ENCODE measurements around the gene RBM28. TPM values are rescaled to one million over a fixed set of nuclear protein-coding genes. Genes with fewer than 3 reads are reported as not detected.

The RBM28 gene
- total RNA-seq, 2 experiments from 2014 or later, result 35.1 to 37.3 TPM

DNA sequence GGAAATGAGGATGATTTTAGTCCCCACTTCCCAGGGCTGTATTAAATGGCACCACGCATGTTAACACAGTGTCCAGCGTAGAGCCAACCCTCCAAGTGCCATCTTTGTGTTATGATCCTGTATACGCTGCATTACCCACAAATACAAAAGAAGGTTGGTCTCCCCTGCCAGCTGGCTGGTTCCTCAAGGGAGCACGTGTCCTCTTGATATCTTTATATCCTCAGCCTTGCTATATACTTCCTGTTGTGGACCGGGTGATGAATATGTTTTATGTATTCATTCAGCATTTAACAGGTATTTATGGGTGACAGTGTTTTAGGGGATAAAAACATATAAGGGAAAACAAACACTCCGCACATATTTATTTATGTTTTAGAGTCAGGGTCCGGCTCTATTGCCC lies 41.0 kb upstream of the RBM28 start:
- ChIA-PET POLR2A (no interaction called here), CTCF (interaction anchor here (0.7 to 1.3 kb wide), 3 partner anchors 28 to 43 kb away, joined by 3 to 4 read pairs (median 4); no protein-coding TSS in a partner anchor)
- H3K27ac Mint-ChIP-seq, result no peak overlapping the region
- H3K36me3 Mint-ChIP-seq (ENCODE audit: low read depth), result no peaks in the 10 kb centered on the region
- H3K4me3 Mint-ChIP-seq, result no peak overlapping the region
- H3K4me1 Mint-ChIP-seq, result peaks cover 7% of the 10 kb centered on the region
- no peaks in the 10 kb centered on the region for H3K27me3 Mint-ChIP-seq
- DNase-seq, result no peak
- H3K9me3 Mint-ChIP-seq, result no peaks in the 10 kb centered on the region

DNA sequence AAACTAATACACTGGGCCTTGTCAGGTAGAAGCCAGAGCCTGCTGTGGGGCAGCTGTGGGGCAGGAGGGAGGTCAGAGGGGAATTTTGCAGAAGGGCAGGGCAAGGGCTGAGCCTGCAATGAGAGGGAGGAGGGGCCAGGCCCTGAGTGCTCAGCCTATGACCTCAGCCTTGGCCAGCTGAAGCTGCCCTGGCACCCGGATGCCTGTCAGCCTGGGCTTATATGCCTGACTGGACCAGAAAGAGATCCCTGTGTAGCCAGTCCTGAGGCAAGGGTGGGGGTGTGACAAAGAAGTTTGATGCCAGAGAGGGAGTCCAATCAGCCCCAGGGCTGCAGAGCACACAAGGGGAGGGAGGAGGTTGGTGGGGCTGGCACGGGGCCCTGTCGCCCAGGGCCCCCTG lies 40.1 kb upstream of the RBM28 start:
- H3K27ac Mint-ChIP-seq, result no peak overlapping the region
- POLR2A ChIA-PET, result interaction anchor here (0.6 kb wide), 1 partner anchor 17 kb away, joined by 3 read pairs; no protein-coding TSS in a partner anchor
- no peaks in the 10 kb centered on the region for H3K9me3 Mint-ChIP-seq
- H3K4me1 Mint-ChIP-seq, result peaks cover 7% of the 10 kb centered on the region
- CTCF ChIA-PET, result interaction anchor here (0.9 to 2.2 kb wide), 4 partner anchors 28 to 72 kb away, joined by 3 to 6 read pairs (median 4); partner anchors contain the start of gene HILPDA
- peaks cover under 1% of the 10 kb centered on the region for H3K27me3 Mint-ChIP-seq
- no peak for DNase-seq
- H3K4me3 Mint-ChIP-seq, result no peak overlapping the region
- no peaks in the 10 kb centered on the region for H3K36me3 Mint-ChIP-seq (ENCODE audit: low read depth)

DNA sequence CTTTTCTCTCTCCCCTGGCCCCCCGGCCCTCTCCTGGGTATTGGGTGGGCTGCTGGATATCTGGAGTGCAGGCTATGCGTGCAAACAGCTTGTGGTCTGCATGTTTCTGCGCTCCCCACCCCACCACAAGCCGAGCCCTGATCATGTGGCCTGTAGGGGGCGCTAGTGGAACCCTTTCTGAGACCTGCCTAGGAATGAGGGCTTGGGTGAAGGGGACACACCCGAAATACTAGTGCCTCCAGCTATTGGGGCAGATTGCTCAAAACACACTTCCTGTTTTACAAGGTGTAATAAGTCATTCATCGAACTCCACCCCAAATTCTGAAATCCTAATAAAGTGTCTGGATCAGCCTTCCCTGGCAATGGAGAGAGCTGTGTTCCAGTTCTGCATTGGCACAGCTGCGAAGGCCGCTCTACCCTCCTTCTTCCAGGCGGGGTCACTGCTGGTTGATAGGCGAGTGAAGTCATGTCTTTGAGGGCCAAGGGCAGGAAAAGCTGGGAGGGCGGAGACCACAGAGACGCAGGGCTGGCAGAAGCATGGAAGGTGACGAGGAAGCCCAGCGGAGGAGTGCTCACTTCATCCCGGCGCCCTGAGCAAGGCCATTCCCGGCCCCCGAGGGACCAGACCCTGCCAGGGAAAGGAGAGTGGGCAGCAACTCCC lies 37.6 kb upstream of the RBM28 start:
- Mint-ChIP-seq H3K27me3 (peaks cover 3% of the 10 kb centered on the region), H3K27ac (no peak overlapping the region), H3K36me3 (ENCODE audit: low read depth) (no peaks in the 10 kb centered on the region), H3K4me1 (peaks cover 7% of the 10 kb centered on the region), H3K4me3 (no peak overlapping the region), H3K9me3 (no peaks in the 10 kb centered on the region)
- ChIA-PET CTCF (interaction anchor here (0.8 to 2.2 kb wide), 6 partner anchors 8 to 500 kb away, joined by 3 to 7 read pairs (median 4); partner anchors contain the start of gene IMPDH1), POLR2A (no interaction called here)
- peak; percentile 36 for DNase-seq

DNA sequence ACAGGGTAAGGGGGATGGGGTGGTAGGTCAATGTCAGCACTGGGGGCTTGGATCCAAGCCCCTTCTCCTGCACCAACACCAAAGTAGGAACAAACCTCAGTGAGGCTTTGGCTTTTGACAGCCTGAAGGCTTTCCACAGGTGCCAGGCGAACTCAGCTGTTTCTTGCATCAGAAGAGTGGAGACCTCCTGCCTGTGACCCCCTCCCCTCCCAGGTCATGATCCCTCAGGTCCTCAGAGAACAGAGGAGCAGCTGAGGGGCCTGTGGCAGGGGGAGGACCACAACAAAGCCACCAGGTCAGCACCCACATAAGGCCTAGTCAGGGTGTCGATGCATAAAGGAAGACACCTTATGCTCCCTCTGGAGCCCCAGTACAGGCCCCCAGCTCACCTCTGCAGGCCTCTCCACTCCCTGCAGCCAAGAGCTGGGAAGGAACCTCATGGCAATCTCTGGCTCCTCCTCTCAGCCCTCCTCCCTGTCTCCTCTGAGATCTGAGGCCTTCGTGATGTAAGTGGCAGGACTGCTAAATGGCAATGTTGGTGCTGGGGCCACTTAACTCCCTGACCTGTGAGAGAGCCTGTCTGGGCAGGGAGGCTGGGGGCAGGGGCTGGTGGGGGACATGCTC lies 36.9 kb upstream of the RBM28 start:
- POLR2A ChIA-PET, result no interaction called here

DNA sequence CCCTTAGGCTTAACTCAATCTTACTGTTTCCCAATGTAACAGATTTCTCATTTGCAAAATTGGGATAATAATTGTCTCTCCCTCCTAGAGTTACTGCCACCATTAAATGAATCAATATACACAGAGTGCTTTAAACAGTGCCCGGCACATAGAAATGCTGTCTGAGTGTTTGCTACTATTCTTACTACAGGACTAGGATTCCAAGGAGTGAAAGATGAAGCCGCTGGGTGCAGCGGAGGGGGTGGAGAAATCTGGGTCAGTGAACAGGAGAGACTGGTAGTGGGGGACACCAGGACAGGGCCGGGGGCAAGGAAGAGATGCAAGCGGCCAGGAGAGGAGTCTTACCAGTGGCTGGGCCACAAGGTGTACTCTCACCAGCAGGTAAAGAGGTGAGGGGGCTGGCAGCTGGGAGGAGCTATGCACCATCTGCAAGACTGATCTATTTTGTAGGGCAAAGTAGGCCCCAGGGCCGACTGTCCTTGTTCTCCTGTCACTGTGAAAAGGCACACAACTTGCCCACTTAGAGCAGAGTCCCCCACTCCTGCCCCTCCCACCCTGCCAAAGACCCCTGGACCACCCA lies 36.3 kb upstream of the RBM28 start:
- Mint-ChIP-seq H3K27ac (no peak overlapping the region), H3K36me3 (ENCODE audit: low read depth) (no peaks in the 10 kb centered on the region), H3K4me1 (peaks cover 5% of the 10 kb centered on the region), H3K4me3 (no peak overlapping the region), H3K9me3 (no peaks in the 10 kb centered on the region), H3K27me3 (peaks cover 3% of the 10 kb centered on the region)
- POLR2A ChIA-PET, result no interaction called here
- CTCF ChIA-PET, result interaction anchor here (1.7 to 2.2 kb wide), 3 partner anchors 9 to 32 kb away, joined by 4 to 7 read pairs (median 5); no protein-coding TSS in a partner anchor
- DNase-seq, result no peak

More for the DNA sequence above, 36.9 kb upstream of the RBM28 start:
- Mint-ChIP-seq H3K27me3 (peaks cover 3% of the 10 kb centered on the region), H3K9me3 (no peaks in the 10 kb centered on the region), H3K27ac (no peak overlapping the region), H3K36me3 (ENCODE audit: low read depth) (no peaks in the 10 kb centered on the region), H3K4me1 (peaks cover 6% of the 10 kb centered on the region), H3K4me3 (no peak overlapping the region)
- CTCF ChIA-PET, result interaction anchor here (1.1 to 2.2 kb wide), 4 partner anchors 8 to 501 kb away, joined by 3 to 7 read pairs (median 4); no protein-coding TSS in a partner anchor
- DNase-seq, result no peak

DNA sequence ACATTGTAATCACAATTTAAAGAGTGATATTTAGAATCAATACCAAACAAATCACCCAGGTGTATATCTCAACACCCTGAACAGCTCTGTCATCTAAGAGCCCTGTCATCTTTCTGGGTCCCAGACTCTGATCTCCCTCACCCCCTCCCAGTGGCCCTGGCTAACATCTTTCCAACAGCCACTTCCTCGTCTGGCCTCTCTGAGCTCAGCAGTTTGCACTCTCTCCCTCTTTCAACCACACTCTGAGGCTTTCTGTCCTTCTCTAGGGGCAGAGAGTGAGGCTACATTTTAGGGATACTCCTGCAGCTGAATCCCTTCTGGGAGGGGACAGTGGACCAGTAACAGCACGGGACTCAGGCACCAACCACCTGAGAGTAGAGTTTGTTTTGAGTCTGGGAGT lies 34.9 kb upstream of the RBM28 start:
- CTCF ChIA-PET, result interaction anchor here (0.6 to 1.9 kb wide), 4 partner anchors 9 to 96 kb away, joined by 3 to 5 read pairs (median 3); no protein-coding TSS in a partner anchor
- no peaks in the 10 kb centered on the region for H3K36me3 Mint-ChIP-seq (ENCODE audit: low read depth)

DNA sequence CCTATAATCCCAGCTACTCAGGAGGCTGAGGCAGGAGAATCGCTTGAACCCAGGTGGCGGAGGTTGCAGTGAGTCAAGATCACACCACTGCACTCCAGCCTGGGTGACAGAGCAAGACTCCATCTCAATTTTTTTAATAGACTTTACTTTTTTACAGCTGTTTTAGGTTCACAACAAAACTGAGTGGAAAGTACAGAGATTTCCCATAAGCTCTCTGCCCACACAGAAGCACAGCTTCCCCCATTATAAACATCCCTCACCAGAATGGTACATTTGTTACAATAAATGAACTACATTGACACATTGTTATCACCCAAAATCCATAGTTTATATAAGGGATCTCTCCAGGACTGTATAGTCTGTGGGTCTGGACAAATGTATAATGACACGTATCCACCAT lies 32.4 kb upstream of the RBM28 start:
- POLR2A ChIA-PET, result no interaction called here
- Mint-ChIP-seq H3K4me1 (peaks cover 1% of the 10 kb centered on the region), H3K9me3 (no peaks in the 10 kb centered on the region), H3K27me3 (peaks cover 13% of the 10 kb centered on the region), H3K36me3 (ENCODE audit: low read depth) (no peaks in the 10 kb centered on the region), H3K4me3 (no peak overlapping the region), H3K27ac (no peak overlapping the region)
- DNase-seq, result no peak
- CTCF ChIA-PET, result no interaction called here

More for the DNA sequence above, 34.9 kb upstream of the RBM28 start:
- Mint-ChIP-seq H3K27me3 (peaks cover 8% of the 10 kb centered on the region), H3K27ac (no peak overlapping the region), H3K9me3 (no peaks in the 10 kb centered on the region), H3K4me3 (no peak overlapping the region), H3K4me1 (peaks cover 5% of the 10 kb centered on the region)
- DNase-seq, result no peak
- POLR2A ChIA-PET, result no interaction called here

DNA sequence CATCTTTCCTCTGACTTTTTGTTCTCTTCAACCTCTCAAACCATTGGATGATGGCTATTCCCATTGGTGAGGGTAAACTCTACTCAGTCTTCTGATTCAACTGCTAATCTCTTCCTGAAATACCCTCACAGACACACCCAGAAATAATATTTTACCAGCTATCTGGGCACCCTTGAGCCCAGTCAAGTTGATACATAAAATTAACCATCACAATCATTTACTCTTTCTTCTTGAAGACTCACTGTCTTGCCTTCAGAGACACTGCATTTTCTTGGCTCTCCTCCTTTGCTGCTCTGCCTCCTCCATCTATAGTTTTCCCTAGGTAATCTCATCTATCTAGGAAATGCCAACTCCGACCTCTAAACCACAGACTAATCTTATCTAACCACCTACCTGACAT lies 30.3 kb upstream of the RBM28 start:
- no peaks in the 10 kb centered on the region for H3K4me1 Mint-ChIP-seq
- no peak for DNase-seq
- no peaks in the 10 kb centered on the region for H3K9me3 Mint-ChIP-seq
- POLR2A ChIA-PET, result interaction anchor here (0.6 kb wide), 1 partner anchor 537 kb away, joined by 3 read pairs; no protein-coding TSS in a partner anchor
- no peaks in the 10 kb centered on the region for H3K36me3 Mint-ChIP-seq (ENCODE audit: low read depth)
- CTCF ChIA-PET, result interaction anchor here (1.3 to 3.5 kb wide), 2 partner anchors 13 to 25 kb away, joined by 5 to 13 read pairs; no protein-coding TSS in a partner anchor
- H3K27ac Mint-ChIP-seq, result no peak overlapping the region
- no peak overlapping the region for H3K4me3 Mint-ChIP-seq
- H3K27me3 Mint-ChIP-seq, result peaks cover 15% of the 10 kb centered on the region

DNA sequence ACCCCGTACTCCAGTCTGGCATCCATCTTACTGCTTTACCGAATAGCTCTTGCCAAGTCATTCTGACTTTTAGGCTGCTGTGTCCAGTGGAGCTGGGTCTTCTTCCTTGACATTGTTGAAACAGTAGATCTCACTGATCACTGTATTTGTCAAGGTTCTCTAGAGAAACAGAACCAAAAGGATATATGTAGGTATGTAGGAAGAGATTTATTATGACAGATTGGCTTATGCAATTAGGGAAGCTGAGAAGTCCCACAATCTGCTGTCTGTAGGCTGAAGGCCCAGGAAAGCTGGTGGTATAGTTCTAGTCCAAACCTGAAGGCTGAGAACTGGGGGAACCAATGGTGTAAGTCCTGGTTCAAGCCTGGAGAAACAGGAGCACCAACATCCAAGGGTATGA lies 29.9 kb upstream of the RBM28 start:
- Mint-ChIP-seq H3K4me3 (no peak overlapping the region), H3K4me1 (no peaks in the 10 kb centered on the region), H3K27ac (no peak overlapping the region), H3K27me3 (peaks cover 13% of the 10 kb centered on the region), H3K36me3 (ENCODE audit: low read depth) (no peaks in the 10 kb centered on the region), H3K9me3 (no peaks in the 10 kb centered on the region)
- ChIA-PET POLR2A (interaction anchor here (0.6 kb wide), 2 partner anchors 193 to 537 kb away, joined by 3 to 4 read pairs; no protein-coding TSS in a partner anchor), CTCF (interaction anchor here (1.3 to 3.5 kb wide), 2 partner anchors 14 to 26 kb away, joined by 5 to 13 read pairs; no protein-coding TSS in a partner anchor)
- no peak for DNase-seq

DNA sequence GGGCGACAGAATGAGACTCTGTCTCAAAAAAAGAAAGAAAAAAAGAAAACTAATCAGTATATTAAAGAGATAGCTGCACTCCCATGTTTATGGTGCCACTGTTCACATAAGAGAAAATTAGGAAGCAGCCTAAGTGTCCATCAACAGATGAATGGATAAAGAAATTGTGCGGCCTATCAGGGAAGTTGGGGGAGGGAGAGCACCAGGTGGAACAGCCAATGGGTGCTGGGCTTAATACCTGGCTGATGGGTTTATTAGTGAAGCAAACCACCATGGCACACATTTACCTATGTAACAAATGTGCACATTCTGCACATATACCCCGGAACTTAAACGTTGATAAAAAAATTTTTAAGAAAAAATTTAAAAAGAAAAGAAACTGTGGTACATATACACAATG lies 26.8 kb upstream of the RBM28 start:
- Mint-ChIP-seq H3K4me3 (no peak overlapping the region), H3K27ac (no peak overlapping the region), H3K36me3 (ENCODE audit: low read depth) (no peaks in the 10 kb centered on the region), H3K27me3 (peaks cover 31% of the 10 kb centered on the region), H3K4me1 (no peaks in the 10 kb centered on the region), H3K9me3 (no peaks in the 10 kb centered on the region)
- no peak for DNase-seq
- POLR2A ChIA-PET, result no interaction called here
- CTCF ChIA-PET, result no interaction called here

DNA sequence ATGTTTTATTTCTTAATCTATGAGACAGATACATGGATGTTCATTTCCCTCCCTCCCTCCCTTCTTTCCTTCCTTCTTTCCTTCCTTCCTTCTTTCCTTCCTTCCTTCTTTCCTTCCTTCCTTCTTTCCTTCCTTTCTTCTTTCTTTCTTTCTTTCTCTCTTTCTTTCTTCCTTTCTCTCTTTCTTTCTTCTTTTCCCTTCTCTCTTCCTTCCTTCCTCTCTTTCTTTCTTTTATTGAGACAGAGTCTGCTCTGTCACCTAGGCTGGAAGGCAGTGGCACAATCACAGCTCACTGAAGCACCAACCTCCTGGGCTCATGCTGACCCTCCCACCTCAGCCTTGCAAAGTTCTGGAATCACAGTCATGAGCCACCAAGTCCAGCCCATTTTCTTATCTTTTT lies 23.3 kb upstream of the RBM28 start:
- ChIA-PET CTCF (no interaction called here), POLR2A (no interaction called here)
- Mint-ChIP-seq H3K9me3 (no peaks in the 10 kb centered on the region), H3K27me3 (peaks cover 56% of the 10 kb centered on the region), H3K4me1 (peaks cover 7% of the 10 kb centered on the region), H3K36me3 (ENCODE audit: low read depth) (no peaks in the 10 kb centered on the region), H3K4me3 (no peak overlapping the region), H3K27ac (no peak overlapping the region)
- no peak for DNase-seq

DNA sequence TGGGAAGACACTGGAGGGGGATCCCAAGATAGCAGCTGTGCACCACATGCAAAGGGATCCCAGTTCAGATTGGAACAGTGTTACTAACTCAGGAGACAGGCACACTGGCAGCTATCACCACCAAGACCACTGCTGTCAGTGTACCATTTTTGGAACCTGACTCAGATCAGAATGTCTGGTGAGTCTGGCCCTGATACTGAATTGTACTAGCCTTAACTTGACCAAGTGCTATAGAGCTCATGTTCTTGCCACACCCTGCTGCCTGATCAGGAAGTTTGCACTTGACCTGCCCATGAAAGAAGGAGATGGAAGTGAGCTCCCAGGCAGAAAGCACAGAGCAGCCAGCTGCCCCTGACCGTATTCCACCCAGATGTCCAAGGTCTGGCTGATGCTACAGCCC lies 22.6 kb upstream of the RBM28 start:
- peaks cover 11% of the 10 kb centered on the region for H3K4me1 Mint-ChIP-seq
- no peak overlapping the region for H3K4me3 Mint-ChIP-seq

DNA sequence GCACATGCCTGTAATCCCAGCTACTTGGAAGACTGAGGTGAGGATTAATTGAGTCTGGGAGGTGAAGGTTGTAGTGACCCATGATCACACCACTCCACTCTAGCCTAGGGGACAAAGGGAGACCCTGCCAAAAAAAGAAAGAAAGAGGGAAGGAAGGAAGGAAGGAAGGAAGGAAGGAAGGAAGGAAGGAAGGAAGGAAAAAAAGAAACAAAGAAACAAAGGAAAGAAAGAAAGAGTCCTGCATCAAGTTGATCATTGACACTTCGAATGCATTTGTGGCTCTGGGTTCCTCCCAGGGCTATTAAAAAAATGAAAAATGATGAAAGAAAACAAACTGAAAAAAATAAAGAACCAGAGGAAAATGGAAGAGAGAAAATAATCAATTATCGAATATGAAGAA lies 21.7 kb upstream of the RBM28 start:
- no peak for DNase-seq
- H3K4me3 Mint-ChIP-seq, result no peak overlapping the region
- peaks cover 18% of the 10 kb centered on the region for H3K4me1 Mint-ChIP-seq
- H3K36me3 Mint-ChIP-seq (ENCODE audit: low read depth), result no peaks in the 10 kb centered on the region
- ChIA-PET POLR2A (no interaction called here), CTCF (no interaction called here)
- H3K9me3 Mint-ChIP-seq, result no peaks in the 10 kb centered on the region
- peaks cover 63% of the 10 kb centered on the region for H3K27me3 Mint-ChIP-seq
- no peak overlapping the region for H3K27ac Mint-ChIP-seq

More for the DNA sequence above, 22.6 kb upstream of the RBM28 start:
- no peak for DNase-seq
- ChIA-PET CTCF (interaction anchor here (0.5 kb wide), 1 partner anchor 512 kb away, joined by 5 read pairs; no protein-coding TSS in a partner anchor), POLR2A (no interaction called here)
- Mint-ChIP-seq H3K27ac (no peak overlapping the region), H3K36me3 (ENCODE audit: low read depth) (no peaks in the 10 kb centered on the region), H3K27me3 (peaks cover 58% of the 10 kb centered on the region), H3K9me3 (no peaks in the 10 kb centered on the region)
